A172 (cell line): ENCODE data around the gene BICD2. TPM values are rescaled to one million over a fixed set of nuclear protein-coding genes. Genes with fewer than 3 reads are reported as not detected.
"Not testable (repeated sequence)": the region's sequence is repeated elsewhere in the genome, so short reads cannot be mapped to it uniquely, and the experiment has no call there.

ENCODE experiments used
- DNase-seq: peaks from one replicate; pipeline ENCODE4 v3.0.0-alpha.2; 2015; ENCODE audit warnings: low spot score
- total RNA-seq: library from RNA; depleted of rRNA; stranded (reverse); fragments of >200 nt; shearing (Covaris generic); gene quantifications from 2 replicates; pipeline ENCODE4 v1.2.3, GENCODE V29; 2014

Gene BICD2
- total RNA-seq, 1 experiment from 2014 or later: 31.7 TPM

DNA sequence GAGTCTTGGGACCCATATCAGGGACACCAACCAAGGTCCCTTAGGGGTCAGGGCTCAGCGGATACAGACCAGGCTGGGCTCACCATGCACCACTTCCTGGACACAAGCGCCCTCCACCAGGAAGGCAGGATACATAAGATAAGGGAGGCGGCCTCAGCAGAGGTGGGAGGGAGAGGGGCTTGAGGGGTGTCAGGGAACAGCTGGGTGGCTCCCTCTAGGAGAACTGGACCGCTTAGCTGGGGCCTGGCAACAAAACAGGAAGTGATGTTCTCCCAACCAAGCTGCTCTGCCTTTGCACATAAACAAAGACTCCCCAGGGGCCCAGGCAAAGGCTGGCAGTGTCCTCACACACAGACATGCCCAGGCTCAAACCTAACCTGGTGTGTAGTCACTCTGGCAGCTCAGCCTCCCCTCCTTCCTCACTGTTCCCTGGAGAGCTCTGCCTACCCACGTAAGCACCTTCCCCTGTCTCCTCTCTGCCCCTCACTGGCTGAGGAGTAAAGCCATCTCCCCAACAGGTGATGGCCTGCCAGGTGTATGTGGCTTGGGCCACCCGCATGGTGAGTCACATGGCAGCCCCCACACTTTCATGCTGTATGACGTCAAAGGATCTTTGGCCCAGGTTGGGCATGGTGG lies 5.8 kb upstream of the BICD2 start:
- DNase-seq: no peak

DNA sequence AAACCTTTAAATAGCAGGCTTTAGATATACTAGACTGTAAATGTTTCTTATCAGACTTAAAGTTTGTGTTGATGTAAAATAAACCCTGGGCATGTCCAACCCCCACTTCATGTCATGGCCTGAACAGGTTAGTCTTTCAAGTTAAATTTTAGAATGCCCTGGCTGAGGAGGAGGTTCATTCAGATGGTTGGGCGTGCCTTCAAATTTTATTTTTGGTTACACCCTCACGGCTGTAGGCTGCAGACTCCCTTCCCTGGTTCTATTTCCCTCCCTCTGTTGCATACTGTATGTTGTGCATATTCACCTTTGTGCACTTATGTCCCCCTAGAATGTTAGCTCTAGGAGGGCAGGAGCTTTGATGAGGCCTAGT lies 5.3 kb upstream of the BICD2 start:
- no peak for DNase-seq

GRCh38 chr9:92769286-92769685 lies 4.7 kb upstream of the BICD2 start:
- no peak for DNase-seq

DNA sequence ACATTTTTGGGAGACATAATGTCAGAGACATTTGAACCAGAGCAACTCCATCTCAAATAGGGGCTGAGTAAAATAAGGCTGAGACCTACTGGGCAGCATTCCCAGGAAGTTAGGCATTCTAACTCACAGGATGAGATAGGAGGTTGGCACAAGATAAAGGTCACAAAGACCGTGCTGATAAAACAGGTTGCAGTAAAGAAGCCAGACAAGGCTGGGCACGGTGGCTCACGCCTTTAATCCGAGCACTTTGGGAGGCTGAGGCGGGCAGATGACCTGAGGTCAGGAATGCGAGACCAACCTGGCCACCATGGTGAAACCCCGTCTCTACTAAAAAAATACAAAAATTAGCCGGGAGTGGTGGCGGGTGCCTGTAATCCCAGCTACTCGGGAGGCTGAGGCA lies 4.2 kb upstream of the BICD2 start:
- not testable (repeated sequence) for DNase-seq

DNA sequence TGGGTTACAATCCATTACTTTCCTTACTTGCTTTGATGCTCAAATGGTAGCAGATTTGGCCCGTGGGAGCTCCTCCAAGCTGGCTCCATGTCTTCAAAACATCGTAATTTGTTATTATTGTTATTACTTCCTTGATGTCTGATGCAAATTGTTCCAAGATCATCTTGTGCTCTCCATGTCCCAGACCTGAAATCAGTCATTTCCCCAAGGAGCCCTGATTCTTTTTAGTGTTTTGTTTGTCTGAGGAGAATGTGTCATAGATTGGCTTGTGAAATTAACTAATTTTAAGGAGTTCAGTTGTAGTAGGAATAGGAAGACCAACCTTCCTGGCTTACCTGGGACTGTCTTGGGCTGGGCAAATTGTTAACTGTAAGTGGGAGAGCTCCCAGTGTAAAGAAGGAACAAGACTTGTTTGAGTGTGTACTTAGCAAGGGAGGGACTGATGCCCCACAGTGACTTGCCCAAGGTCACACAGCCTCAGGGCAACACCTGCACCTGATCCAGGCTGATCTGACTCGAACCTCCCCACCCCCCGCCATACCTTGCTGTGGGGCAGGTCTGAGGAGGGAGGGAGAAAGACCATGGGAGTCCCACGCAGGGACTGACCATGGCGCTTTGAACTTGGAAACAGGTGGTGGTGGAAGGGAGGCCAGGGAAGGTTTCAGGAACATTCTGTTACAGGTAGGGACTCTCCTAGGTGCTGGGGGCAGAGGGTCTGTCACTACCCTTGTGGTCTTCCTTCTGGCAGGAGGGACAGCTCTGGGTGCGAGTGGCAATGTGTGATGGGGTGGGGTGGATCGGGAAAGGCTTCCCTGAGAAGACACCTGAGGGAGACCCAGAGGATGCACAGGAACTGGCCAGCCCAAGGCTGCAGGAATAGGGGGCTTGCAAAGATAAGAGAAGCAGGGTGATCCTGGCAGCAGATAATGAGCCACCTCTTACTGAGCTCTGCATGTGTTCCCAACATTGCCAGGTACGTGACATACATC lies 2.7 kb upstream of the BICD2 start:
- no peak for DNase-seq

DNA sequence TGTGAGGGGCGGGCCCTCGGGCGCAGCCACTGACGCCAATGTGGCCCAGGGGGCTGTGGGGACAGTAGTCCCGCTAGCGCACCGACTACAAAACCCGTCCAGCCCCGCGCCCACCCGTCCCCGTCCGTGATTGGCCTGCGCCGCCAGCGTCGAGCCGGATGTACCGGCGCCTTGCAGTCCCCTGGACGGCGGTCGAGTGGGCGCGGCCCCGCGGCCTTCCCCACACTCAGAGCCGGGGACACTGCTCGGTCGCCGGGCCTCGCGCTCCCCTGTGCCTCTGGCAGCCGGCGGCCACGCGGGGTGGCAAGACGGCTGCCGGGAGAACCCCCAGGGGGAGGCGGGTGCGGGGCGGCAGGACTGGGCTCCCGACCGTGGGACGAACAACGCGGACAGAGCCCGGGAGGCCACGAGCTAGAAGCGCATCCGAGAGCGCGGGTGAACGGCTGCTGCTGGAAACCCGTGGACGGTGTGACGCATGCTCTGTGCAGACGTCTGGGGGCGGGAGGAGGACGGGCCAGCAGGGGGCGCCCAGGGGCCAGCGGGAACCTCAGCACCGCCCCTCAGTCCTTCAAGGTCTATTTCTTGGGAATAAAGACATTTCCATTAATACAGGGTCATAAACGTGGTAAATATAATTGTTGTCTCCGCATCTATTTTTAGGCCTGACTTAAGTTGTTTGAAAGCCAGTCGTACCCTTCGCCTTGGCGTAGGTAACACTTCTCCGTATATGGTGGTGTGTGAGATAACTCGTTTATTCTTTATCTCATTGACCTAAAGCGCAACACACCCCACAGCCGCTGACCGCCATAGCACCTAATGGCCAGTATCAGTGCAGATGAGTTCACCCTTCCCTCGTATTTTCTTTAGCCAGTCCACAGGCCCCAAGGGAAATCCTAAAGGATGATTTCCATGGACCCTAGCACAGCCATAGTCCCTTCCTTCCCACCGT lies 629 bp upstream of the BICD2 start:
- peak; percentile 92 for DNase-seq

- DNase-seq: no peak
These were observed 782 bp downstream of the BICD2 start for GRCh38 chr9:92763721-92764380.

- no peak for DNase-seq
These were observed 1.6 kb downstream of the BICD2 start for GRCh38 chr9:92762781-92763708.

- no peak for DNase-seq
These were observed 2.4 kb downstream of the BICD2 start for GRCh38 chr9:92762196-92762595.

DNA sequence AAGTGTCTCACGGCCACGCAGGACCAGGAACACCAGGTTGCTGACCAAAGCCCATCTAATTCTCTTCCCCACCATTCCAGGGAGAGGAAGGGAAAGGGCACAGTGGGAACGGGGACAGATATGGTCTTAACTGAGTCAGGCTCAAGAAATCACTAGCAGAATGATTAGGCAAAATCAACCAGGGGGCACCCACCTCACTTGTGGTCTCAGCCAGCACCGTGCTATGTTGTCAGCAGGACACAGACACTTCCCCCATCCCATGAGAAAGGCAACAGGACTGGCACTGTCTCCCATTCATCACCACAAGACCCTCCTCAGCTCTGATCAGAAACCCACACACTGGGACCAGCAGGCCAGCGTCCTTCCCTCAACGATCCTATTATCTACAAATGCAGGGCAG lies 2.9 kb downstream of the BICD2 start:
- DNase-seq: no peak

GRCh38 chr9:92760494-92760893 lies 4.1 kb downstream of the BICD2 start:
- DNase-seq: no peak

- DNase-seq: no peak
These were observed 4.6 kb downstream of the BICD2 start for GRCh38 chr9:92760070-92760469.

- DNase-seq: no peak
These were observed 5.2 kb downstream of the BICD2 start for GRCh38 chr9:92759446-92759845.

DNA sequence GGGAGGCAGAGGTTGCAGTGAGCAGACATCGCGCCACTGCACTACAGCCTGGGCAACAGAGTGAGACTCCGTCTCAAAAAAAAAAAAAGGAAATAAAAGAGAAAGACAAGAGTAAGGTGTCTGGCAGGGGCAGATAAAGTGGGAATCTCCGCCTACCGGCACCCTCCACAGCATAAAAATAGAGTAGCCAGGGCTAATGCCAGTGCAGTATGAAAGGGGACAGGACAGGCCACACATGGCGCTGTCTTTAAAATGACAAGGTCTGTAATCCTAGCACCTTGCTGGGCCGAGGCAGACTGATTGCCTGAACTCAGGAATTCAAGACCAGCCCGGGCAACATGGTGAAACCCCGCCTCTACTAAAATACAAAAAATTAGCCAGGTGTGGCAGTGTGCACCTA lies 7.8 kb downstream of the BICD2 start:
- DNase-seq: no peak

GRCh38 chr9:92754091-92754745 lies 10.4 kb downstream of the BICD2 start:
- DNase-seq: no peak

GRCh38 chr9:92752812-92753404 lies 11.7 kb downstream of the BICD2 start:
- DNase-seq: no peak

- DNase-seq: no peak
These were observed 14.7 kb downstream of the BICD2 start for GRCh38 chr9:92749934-92750315.

DNA sequence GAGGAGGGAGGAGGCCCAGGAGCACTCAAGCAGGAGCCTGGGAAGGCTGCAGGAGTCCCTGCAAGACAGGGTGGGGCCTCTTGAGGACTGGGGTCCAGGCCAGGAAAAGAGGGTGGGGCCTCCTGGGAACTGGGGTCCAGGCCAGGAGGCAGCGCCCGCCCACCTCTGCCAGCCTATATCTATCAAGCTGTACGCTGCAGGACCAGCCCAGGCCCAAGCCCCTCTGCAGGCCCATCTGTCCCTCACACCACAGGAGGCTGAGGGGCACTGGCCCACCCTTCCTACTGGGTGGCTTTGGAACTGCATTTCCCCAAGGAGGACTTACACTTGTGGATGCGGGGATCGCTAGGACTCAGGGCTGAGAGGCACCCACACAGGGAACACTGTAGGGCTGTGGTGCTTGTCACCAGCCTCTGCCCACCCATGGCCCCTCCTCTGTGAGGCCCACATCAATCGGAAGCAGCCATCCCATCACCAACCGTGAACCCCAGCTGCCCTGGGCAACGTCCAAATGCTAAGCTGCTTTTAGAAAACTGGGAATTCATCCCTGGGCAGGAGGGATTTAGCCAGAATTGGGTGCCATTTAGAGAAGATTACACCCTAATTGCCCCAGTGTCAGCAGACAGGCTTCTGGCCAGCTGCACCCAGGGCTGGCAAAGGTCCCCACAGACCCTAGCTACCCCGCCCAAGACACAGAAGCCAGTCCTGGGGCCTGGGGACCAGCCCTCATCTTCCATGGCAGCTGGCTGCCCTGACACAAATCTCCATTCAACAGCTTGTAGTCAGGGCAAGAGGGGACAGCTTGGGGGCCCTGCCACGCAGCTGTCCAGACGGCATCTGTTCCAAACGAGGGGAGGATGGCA lies 15.3 kb downstream of the BICD2 start:
- no peak for DNase-seq

- no peak for DNase-seq
These were observed 16.5 kb downstream of the BICD2 start for GRCh38 chr9:92748233-92748497.
